ENCODE data around the gene SAMM50.

SAMM50 gene

DNA sequence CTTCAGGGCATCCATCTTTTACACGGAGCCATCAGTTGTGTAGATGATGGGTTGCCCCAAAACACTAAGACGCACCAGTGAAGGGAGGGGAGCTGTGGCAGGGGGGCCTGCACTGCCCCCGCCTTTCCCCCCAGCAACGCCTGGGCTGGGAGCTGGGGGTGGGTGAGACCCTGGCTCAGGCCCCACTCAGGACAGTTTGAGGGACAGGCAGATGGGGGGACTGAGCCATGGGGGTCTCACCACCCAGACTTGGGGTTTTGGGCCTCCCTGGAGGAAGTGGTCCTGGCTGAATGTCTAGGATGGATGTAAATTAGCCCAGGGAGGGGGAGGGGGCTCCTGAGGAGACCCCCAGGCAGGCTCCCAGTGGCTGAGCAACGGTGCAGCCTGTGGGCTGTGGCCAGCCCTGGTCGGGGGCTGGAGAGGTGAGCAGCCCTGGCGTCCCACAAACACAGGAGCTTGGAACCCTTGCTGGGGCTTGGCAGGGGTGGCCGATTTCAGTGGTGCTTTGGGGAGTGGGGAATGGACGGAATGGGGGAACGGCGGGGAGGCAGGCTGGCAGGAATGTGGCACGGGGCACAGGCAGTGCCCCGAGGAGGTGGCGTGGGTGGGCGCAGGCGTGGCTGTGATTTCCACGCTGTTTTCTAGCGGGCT, 74.9 kb downstream of the SAMM50 start:
- H3K4me3 ChIP-seq (ENCODE audit: low read length) = no peak overlapping the region
- no peak for TF ChIP-seq ZNF274 (IDR thresholded peaks at IDR 0.05; ENCODE audit: low read depth, low read length)

DNA sequence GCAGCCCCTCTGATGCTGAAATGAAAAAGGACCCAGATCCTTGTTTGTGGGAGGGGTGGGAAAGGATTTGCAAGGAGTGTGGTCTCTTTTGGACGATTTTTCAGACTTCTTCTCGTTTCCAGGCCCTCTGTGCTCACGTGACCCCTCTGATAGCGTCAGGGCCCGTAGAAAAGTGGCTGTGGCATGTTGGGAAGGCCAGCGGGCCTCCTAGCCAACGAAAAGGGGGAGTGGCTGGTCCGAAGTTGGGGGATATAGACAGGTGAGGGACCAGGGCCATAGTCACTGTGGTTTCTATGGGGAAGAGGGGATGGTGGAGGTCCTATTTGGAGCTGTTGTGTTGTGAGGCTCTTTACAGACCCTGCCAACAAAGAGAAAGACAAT, 75.5 kb downstream of the SAMM50 start:
- no peak for TF ChIP-seq ZNF274 (IDR thresholded peaks at IDR 0.05; ENCODE audit: low read depth, low read length)
- H3K4me3 ChIP-seq (ENCODE audit: low read length) = no peak overlapping the region

DNA sequence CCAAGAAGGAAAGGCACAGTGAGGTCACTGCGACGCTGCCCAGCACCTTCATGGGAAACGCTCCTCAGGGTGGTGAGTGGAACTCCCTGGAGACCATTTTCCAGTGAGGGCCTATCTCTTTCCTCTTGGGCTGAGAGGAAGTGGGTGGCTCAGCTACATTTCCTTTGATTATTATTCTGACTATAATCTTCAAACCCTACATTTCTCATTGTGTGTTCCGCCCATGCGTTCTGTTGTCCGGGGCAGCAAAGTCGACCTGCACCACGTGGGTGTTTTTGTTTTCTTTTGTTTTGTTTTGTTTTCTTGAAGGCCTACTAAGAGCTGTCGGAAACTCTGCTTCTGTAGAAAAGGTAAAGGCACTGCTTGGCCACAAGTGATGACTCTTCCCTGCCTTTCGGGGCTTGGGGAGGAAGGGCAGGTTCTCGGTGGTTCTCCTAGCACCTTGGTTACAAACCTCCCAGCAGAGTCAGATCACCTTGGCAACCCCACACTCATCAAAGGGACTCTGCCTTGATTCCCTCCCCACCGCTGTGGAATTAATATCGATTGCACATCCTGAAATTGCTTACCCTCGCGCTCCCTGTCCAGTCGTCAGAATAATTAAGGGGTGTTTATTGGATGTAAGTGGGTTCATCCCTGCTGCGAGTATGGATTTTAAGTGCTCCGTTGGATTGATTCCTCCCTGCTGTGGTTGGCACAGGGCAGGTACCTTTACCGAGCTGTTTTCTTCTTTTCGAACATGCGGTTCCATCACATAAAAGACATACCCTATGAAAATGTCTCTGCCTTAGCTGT, 76.1 kb downstream of the SAMM50 start:
- no peak for TF ChIP-seq ZNF274 (IDR thresholded peaks at IDR 0.05; ENCODE audit: low read depth, low read length)
- H3K4me3 ChIP-seq (ENCODE audit: low read length) = no peak overlapping the region

DNA sequence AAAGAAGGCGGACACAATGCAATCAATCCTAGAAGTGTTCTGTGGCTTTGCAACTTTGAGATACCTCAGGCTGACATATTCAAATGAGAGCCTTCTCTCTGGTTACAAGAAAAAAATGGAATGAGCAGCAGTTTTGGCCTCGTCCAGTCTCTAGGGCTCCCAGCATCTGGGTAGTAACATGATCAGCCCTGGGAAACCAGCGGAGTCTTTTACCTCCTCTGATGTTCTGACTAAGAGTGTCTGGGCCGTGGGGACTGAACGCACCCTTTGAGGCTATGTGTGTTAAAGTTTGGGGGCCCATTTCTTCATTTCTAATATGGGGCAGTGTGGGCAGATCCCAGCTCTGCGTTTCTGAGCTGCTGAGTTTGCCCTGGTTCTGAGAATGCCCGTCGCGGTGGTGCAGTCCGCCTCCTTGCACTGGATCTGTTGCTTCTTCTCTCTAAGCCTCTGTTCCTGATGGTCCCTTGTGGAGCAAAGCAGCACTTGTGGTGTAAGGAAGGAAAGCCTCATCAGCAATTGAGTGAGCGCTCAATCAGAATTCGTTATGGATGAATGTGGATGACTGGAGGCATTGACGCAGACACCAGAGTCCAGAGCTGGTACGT, 77.0 kb downstream of the SAMM50 start:
- no peak overlapping the region for H3K4me3 ChIP-seq (ENCODE audit: low read length)
- TF ChIP-seq ZNF274 (IDR thresholded peaks at IDR 0.05; ENCODE audit: low read depth, low read length) = no peak

DNA sequence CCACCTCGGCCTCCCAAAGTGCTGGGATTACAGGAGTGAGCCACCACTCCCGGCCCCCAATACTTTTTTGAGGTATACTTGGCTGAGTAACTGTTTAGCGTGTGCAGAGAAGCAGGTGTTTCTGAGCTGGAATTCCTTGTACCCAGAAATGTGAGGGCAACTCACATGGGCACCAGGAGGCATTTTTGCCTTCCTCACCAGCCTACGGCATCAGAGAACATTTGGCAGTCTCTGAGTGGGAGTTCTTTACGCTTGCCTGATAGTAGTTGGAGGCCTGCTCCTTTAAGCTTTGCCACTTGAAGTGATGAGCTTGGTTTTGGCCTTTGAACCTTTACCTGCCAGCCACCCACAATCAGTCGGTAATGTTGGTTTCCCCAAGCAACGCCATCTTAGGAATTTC, 78.0 kb downstream of the SAMM50 start:
- no peak for TF ChIP-seq ZNF274 (IDR thresholded peaks at IDR 0.05; ENCODE audit: low read depth, low read length)
- no peak overlapping the region for H3K4me3 ChIP-seq (ENCODE audit: low read length)

DNA sequence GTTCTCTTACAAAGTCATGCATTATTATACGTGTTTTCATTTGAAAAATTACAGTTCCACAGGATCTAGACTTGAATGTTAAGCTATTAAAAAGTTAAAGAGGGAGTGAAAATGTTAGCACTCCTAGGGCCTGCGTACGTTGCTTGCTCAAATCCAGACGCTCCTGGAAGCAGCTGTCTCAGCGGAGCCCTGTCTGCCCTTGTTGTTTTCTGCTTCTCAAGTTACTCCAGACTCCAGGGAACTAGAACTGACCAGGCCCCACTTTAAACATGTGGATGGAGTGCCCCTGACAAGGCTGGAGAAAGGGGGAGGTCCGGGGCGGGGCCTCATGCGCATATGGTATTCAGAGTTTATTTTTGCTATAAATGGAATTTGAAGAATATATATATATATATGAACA, 78.5 kb downstream of the SAMM50 start:
- H3K4me3 ChIP-seq (ENCODE audit: low read length) = no peak overlapping the region
- no peak for TF ChIP-seq ZNF274 (IDR thresholded peaks at IDR 0.05; ENCODE audit: low read depth, low read length)

DNA sequence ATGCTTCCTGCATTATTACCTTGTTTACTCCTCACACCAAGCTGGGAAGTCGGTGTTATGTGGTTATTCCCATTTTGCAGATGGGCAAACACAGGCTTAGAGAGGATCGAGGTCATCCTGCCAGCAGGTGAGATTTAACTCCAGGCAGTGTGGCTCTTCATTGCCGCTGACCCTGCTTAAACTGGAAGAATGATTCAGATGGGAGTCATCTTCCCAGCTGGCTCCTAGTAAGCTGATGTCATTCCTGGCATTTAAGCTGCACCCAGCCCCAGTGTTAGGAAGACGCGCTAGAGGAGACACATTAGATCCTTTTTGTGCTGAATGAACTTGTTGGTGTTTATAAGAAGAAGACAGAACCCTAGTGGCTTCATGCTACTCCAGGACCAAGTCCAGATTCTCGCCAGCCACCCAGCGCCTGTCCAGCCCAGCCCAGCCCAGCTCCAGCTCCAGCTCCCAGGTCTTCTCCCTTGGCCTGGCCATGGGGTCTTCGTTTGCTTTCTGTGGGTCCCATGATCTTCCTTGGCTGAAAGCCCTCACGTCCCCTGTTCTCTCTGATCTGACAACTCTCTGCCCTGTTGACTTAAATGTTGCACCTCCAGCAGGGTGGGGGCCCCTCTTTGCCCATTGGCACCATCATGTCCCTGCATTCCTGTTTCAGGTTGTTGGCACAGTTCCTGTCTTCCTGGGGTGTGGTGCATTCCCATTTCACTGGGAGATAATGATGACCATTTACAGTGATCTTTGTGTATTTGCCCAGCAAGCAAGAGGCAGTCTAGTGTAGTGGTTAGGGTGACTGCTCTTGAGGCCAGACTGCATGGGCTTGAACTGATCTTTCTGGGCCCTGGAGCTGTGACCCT, 82.5 kb downstream of the SAMM50 start:
- TF ChIP-seq ZNF274 (IDR thresholded peaks at IDR 0.05; ENCODE audit: low read depth, low read length) = no peak

DNA sequence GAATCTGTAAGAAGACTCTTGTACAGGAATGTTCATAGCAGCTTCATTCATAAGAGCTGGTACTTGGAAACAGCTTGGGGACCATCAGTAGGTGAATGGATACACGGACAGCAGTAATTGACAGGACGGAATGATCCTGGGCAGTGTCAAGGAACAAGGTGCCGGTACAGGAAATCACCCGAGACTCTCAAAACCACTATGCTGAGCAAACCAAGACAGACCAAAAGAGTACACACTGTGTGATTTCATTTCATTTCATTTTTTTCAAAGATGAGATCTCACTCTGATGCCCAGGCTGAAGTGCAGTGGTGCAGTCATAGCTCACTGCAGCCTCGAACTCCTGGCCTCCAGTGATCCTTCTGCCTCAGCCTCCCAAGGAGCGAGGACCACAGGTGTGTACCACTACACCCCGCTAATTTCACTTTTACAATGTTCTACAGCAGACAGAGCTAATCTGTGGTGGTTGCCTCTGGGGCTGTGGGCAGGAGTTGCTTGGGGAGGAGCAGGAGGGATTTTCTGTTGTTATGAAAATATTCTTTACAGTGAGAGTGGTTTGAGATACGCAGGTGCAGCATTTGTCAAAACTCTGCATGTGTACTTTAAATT, 84.4 kb downstream of the SAMM50 start:
- no peak overlapping the region for H3K4me3 ChIP-seq (ENCODE audit: low read length)
- no peak for TF ChIP-seq ZNF274 (IDR thresholded peaks at IDR 0.05; ENCODE audit: low read depth, low read length)

More for the DNA sequence above, 82.5 kb downstream of the SAMM50 start:
- no peak overlapping the region for H3K4me3 ChIP-seq (ENCODE audit: low read length)

DNA sequence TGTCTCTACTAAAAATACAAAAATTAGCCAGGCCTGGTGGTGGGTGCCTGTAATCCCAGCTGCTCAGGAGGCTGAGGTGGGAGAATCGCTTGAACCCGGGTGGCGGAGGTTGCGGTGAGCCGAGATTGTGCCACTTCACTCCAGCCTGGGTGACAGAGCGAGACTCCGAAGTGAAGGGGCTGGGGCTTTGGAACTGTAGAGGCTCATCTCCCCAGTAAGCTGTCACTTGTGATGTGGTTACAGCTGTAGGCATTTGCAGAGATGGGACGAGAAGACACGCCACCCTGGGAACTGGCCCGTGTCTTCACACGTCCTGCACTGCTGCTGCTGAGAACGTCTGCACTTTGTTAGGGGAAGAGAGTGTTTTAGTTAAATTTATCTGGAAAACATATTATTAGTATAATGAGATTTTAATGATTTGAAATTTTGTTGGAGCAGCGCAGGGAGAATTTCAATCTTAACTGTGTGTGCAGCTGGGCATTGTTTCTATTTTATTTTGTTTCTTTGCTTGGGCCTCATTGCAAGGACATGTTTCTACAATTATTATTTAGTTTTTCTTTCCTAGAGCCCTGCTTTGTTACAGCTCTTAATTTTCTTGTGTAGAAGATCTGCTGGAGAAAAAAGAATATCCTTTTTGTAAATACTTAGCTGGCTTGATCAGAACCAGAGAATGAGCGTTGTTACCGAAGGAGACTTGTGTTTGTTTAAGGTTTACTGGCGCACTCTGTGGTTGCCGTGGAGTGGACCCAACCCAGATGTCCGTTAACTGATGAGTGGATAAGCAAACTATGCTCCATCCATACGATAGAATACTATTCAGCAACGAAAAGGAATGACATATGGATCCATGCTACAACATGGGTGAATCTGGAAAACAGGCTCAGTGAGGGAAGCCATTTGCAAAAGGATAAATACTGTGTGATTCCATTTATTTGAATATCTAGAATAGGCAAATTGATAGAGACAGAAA, 87.3 kb downstream of the SAMM50 start:
- no peak overlapping the region; the same call in 1 of the 2 replicates for H3K4me3 ChIP-seq (ENCODE audit: low read length)
- TF ChIP-seq ZNF274 (IDR thresholded peaks at IDR 0.05; ENCODE audit: low read depth, low read length) = no peak

DNA sequence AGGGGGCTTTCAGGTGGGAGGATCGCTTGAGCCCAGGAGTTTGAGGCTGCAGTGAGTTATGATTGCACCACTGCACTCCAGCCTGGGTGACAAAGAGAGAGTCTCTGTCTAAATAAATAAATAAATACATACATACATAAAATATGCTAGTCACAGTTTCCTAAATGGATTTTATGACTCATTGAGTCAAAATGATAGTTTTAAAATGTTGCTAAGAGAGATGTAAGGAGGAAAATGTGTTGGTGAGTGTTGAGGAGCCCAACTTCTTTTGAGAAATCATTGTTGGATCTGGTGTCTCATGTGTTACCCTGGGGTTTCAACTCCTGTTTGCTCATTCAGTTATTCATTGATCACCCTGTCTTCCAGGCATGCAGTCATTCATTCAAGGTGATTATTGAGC, 89.9 kb downstream of the SAMM50 start:
- TF ChIP-seq ZNF274 (IDR thresholded peaks at IDR 0.05; ENCODE audit: low read depth, low read length) = no peak

More for the DNA sequence above, 89.9 kb downstream of the SAMM50 start:
- H3K4me3 ChIP-seq (ENCODE audit: low read length) = no peak overlapping the region
